A673 (cell line): ENCODE measurements around the gene C19orf73.

Experiments used
- EZH2 ChIP-seq: fragments of 200-600 bp; sonication (generic); IDR thresholded peaks from 2 replicates; pipeline ENCODE4 v1.6.1; 2017; ENCODE audit warnings: borderline replicate concordance, low read depth, mild to moderate bottlenecking, mixed read lengths, antibody characterized with exemption, low read length; ENCODE audit not compliant: poor library complexity, severe bottlenecking
- TF ChIP-seq, protein P1 (sequence below): fragments of 300-800, 200-600 bp; sonication (generic); conservative IDR thresholded peaks from 2 replicates; pipeline ENCODE4 v1.5.1; 2017; ENCODE audit warnings: low read depth, mild to moderate bottlenecking, antibody characterized with exemption, low read length, moderate library complexity, mixed read lengths

DNA sequence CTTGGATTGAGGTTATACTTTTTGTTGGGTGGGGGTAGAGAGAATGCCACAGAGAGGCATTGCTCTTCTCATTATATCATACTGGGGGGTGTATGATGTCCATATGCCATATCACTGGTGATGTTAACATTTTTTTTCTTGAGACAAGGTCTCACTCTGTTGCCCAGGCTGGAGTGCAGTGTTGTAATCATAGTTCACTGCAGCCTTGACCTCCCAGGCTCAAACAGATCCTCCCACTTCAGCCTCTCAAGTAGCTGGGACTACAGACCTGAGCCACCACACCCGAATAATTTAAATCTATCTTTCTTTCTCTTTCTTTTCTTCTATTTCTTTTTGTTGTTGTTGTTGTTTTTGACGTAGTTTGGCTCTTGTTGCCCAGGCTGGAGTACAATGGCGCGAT is 38.6 kb downstream of the C19orf73 start:
- TF ChIP-seq, protein P1, sequence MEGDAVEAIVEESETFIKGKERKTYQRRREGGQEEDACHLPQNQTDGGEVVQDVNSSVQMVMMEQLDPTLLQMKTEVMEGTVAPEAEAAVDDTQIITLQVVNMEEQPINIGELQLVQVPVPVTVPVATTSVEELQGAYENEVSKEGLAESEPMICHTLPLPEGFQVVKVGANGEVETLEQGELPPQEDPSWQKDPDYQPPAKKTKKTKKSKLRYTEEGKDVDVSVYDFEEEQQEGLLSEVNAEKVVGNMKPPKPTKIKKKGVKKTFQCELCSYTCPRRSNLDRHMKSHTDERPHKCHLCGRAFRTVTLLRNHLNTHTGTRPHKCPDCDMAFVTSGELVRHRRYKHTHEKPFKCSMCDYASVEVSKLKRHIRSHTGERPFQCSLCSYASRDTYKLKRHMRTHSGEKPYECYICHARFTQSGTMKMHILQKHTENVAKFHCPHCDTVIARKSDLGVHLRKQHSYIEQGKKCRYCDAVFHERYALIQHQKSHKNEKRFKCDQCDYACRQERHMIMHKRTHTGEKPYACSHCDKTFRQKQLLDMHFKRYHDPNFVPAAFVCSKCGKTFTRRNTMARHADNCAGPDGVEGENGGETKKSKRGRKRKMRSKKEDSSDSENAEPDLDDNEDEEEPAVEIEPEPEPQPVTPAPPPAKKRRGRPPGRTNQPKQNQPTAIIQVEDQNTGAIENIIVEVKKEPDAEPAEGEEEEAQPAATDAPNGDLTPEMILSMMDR = no peak
- no peak for TF ChIP-seq EZH2
